ENCODE data around the gene AGRN. TPM values are rescaled to one million over a fixed set of nuclear protein-coding genes. Genes with fewer than 3 reads are reported as not detected.
A peak's percentile ranks its signal among the peaks of the same experiment; 100 is the strongest.
"Not testable (repeated sequence)": the region's sequence is repeated elsewhere in the genome, so short reads cannot be mapped to it uniquely, and the experiment has no call there.

The AGRN gene
- total and polyA plus RNA-seq, 4 experiments from 2014 or later: 1.2 to 1.4 TPM; not detected in 2

DNA sequence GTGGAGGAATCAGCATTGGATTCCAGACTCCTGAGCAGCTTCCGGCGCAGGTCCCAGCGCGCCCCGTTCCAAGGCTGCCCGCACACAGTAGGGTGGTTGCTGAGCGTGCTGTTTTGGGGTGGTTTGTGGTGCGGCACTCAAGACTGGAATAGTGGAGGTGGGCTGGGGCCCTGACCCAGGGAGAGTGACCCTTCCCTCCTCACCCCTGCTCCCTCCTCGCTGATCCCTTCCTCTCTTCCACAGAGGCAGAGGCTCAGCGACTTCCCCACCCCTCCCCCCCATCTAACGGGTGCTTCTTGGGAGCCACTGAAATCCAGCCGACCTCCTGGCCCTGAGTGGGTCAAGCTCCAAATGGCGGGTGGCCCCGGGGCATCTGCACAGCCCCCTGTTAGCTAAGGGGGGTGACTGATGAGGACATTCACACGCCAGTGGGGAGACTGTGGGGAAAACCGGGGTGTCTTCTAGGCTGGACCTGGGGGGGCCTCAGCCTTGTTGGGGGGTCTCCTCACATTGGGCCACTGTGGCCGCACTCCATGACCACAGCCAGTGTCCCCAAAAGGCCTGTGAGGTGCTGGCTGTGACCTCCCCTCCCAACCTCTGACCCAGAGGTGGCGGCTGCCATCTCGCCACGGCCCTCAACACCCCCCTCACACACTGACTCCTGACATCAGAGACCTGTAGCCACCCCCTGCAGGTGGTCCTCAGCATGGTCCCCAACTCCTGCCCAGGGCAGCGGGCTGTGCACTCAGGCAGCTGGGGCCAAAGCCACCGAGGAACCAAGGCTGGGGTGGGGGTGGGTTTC, 16.1 kb upstream of the AGRN start:
- Mint-ChIP-seq H3K27me3 (peaks cover 27 to 32% of the 10 kb centered on the region in 2 donors), H3K27ac (peak overlapping the region in 1 of 7 donors; percentile 81), H3K36me3 (no peaks in the 10 kb centered on the region), H3K4me1 (peaks cover 8 to 17% (median 10%) of the 10 kb centered on the region in 4 donors), H3K4me3 (no peak overlapping the region), H3K9me3 (no peaks in the 10 kb centered on the region)
- peaks cover 37% of the 10 kb centered on the region for H3K27me3 ChIP-seq (ENCODE audit: insufficient read depth, low read length)
- H3K4me1 ChIP-seq (ENCODE audit: insufficient read depth, low read length): peaks cover 32% of the 10 kb centered on the region
- no peaks in the 10 kb centered on the region for H3K36me3 ChIP-seq (ENCODE audit: insufficient read depth, low read length)
- H3K9me3 ChIP-seq (ENCODE audit: control insufficient read depth in 1 of 2, low read length in 2 of 2): no peaks in the 10 kb centered on the region
- intact Hi-C loops (cut with micrococcal nuclease): no loop called here
- CTCF ChIA-PET (ENCODE audit: partially characterized antibody): interaction anchor here (3.5 to 4.5 kb wide), 2 partner anchors 10 to 11 kb away, joined by 19 to 35 read pairs; partner anchors contain the start of gene ISG15
- no peak overlapping the region for H3K27ac ChIP-seq (ENCODE audit: low read depth, low read length)
- DNase-seq: no peak
- POLR2A ChIA-PET (ENCODE audit: partially characterized antibody): interaction anchor here (1.5 kb wide), 1 partner anchor 10 kb away, joined by 7 read pairs; the partner anchor contains the start of gene ISG15
- H3K4me3 ChIP-seq (ENCODE audit: low read length in 2 of 2): no peak overlapping the region

DNA sequence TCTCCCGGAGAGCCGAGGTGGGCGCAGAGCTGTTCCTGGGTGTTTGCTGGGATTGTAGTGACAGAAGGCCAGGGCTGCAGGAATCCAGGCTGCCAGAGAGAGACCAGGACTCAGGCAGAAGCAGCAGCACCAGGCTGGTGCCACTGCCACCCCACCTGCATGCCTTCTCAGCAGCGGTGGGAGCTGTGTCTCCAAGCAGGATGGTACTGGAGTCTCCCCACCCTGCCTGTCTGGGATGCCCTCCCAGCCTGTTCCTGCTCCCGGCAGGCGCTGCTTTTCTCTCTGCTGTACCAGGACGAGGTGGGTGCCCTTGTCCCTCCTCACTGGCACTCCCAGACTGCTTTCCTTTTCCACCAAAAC, 15.5 kb upstream of the AGRN start:
- POLR2A ChIA-PET (ENCODE audit: partially characterized antibody): interaction anchor here (1.5 kb wide), 1 partner anchor 9 kb away, joined by 7 read pairs; the partner anchor contains the start of gene ISG15
- H3K9me3 ChIP-seq (ENCODE audit: control insufficient read depth in 1 of 2, low read length in 2 of 2): no peaks in the 10 kb centered on the region
- peaks cover 37% of the 10 kb centered on the region for H3K27me3 ChIP-seq (ENCODE audit: insufficient read depth, low read length)
- H3K27me3 Mint-ChIP-seq: peaks cover 27 to 36% of the 10 kb centered on the region in 2 donors
- H3K27ac Mint-ChIP-seq: peak overlapping the region in 1 of 7 donors; percentile 71
- H3K36me3 Mint-ChIP-seq: no peaks in the 10 kb centered on the region
- H3K4me1 Mint-ChIP-seq: peaks cover 11 to 17% (median 12%) of the 10 kb centered on the region in 4 donors
- H3K9me3 Mint-ChIP-seq: no peaks in the 10 kb centered on the region
- H3K4me3 ChIP-seq (ENCODE audit: low read length in 2 of 2): no peak overlapping the region
- H3K27ac ChIP-seq (ENCODE audit: low read depth, low read length): no peak overlapping the region
- no peaks in the 10 kb centered on the region for H3K36me3 ChIP-seq (ENCODE audit: insufficient read depth, low read length)
- H3K4me1 ChIP-seq (ENCODE audit: insufficient read depth, low read length): peaks cover 30% of the 10 kb centered on the region
- DNase-seq: no peak
- intact Hi-C loops (cut with micrococcal nuclease): no loop called here
- CTCF ChIA-PET (ENCODE audit: partially characterized antibody): interaction anchor here (0.9 to 4.5 kb wide), 3 partner anchors 9 to 12 kb away, joined by 3 to 35 read pairs (median 19); partner anchors contain the start of gene ISG15
- H3K4me3 Mint-ChIP-seq: peak overlapping the region in 3 of 8 donors; percentile 13 to 69 (median 41)

DNA sequence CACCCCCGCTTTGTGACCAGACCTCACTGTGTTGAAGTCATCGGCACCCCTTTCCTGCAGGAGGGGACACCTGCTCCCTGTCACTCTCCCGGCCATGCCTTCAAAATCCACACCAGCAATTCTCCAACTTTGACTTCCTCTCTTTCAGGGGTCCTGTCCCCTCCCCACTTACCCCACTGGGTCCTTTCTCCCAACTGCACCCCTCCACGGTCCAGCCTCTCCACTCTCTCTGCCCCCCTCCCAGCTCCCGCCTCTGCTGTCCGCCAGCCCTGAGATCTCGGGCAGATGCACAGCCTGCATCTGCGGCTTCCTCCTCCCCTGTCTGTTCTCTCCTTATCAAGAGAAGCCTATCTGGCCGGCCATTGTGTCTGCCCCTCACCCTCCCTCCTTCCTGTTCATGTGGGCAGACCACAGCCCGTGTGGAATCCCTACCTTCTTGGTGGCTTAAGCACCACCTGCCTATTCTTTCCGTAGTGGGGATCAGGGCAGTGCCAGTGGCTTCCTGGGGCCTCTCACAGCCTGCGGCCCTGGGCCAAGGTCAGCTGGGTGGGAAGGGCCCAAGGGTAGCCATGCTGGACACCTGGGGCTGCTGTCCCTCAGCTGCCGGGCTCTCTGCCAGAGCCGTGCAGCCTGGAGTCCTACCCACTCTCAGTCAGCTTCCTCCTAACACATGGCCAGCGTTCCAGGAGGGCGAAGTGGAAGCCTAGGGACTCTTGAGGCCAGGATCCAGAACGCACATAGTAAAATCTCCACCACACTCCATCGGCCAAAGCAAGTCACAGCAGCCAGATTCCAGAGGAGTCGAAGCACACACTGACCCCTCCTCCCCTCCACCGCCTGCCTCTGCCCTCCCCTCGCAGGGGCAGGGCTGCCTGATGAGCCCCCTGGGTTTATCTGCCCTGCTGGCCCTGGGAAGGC, 14.9 kb upstream of the AGRN start:
- POLR2A ChIA-PET (ENCODE audit: partially characterized antibody): interaction anchor here (1.1 to 1.5 kb wide), 2 partner anchors 8 to 14 kb away, joined by 3 to 7 read pairs; partner anchors contain the start of gene ISG15
- peak overlapping the region in 4 of 8 donors; percentile 13 to 69 (median 43) for H3K4me3 Mint-ChIP-seq
- peaks cover 27 to 36% of the 10 kb centered on the region in 2 donors for H3K27me3 Mint-ChIP-seq

DNA sequence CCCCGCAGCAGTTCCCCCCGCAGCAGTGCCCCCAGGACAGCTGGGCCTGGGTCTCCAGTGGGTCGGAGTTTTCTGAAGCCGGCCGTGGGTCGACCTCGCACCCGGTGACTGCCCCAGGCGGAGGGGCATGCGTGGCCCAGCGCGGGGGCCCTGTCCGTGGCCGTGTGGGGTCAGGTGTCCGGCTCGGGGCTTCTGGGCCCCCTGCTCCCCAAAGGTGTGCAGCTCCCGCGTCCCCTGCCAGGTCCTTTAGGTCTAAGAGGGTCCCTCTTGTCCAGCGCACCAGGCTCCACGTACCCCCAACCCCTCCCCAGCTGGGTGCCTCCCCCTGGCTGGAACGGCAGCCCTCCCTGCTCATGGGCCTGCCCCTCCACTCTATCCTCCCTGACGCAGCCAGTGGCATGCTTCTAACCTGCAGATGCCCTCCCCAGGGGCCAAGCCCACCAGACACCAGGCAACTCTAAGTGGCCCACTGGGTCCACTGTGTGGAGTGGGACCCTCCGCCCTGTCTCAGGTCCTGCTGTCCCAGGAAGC, 14.1 kb upstream of the AGRN start:
- H3K36me3 Mint-ChIP-seq: no peaks in the 10 kb centered on the region
- no peak for DNase-seq
- peak overlapping the region in 1 of 8 donors; percentile 39 for H3K4me3 Mint-ChIP-seq
- H3K27ac Mint-ChIP-seq: no peak overlapping the region
- Histone ChIP-seq H3K27me3 (ENCODE audit: insufficient read depth, low read length) (peaks cover 35% of the 10 kb centered on the region), H3K9me3 (ENCODE audit: control insufficient read depth in 1 of 2, low read length in 2 of 2) (no peaks in the 10 kb centered on the region), H3K4me3 (ENCODE audit: low read length in 2 of 2) (no peak overlapping the region), H3K4me1 (ENCODE audit: insufficient read depth, low read length) (peaks cover 21% of the 10 kb centered on the region), H3K27ac (ENCODE audit: low read depth, low read length) (no peak overlapping the region), H3K36me3 (ENCODE audit: insufficient read depth, low read length) (no peaks in the 10 kb centered on the region)
- H3K9me3 Mint-ChIP-seq: no peaks in the 10 kb centered on the region
- POLR2A ChIA-PET (ENCODE audit: partially characterized antibody): interaction anchor here (1.1 to 1.5 kb wide), 2 partner anchors 8 to 15 kb away, joined by 3 to 7 read pairs; partner anchors contain the start of gene ISG15
- CTCF ChIA-PET (ENCODE audit: partially characterized antibody): no interaction called here
- peaks cover 23 to 33% of the 10 kb centered on the region in 2 donors for H3K27me3 Mint-ChIP-seq
- peaks cover 9 to 14% (median 12%) of the 10 kb centered on the region in 4 donors for H3K4me1 Mint-ChIP-seq
- intact Hi-C loops (cut with micrococcal nuclease): no loop called here

More for the DNA sequence above, 14.9 kb upstream of the AGRN start:
- peaks cover 11 to 17% (median 12%) of the 10 kb centered on the region in 4 donors for H3K4me1 Mint-ChIP-seq
- intact Hi-C loops (cut with micrococcal nuclease): no loop called here
- no peak overlapping the region for H3K4me3 ChIP-seq (ENCODE audit: low read length in 2 of 2)
- CTCF ChIA-PET (ENCODE audit: partially characterized antibody): interaction anchor here (0.9 to 4.5 kb wide), 2 partner anchors 9 to 10 kb away, joined by 3 to 35 read pairs; partner anchors contain the start of gene ISG15
- H3K36me3 Mint-ChIP-seq: no peaks in the 10 kb centered on the region
- peak overlapping the region in 2 of 7 donors; percentile 46 to 71 for H3K27ac Mint-ChIP-seq
- H3K27ac ChIP-seq (ENCODE audit: low read depth, low read length): no peak overlapping the region
- no peak for DNase-seq
- no peaks in the 10 kb centered on the region for H3K36me3 ChIP-seq (ENCODE audit: insufficient read depth, low read length)
- no peaks in the 10 kb centered on the region for H3K9me3 Mint-ChIP-seq
- H3K9me3 ChIP-seq (ENCODE audit: control insufficient read depth in 1 of 2, low read length in 2 of 2): no peaks in the 10 kb centered on the region
- peaks cover 28% of the 10 kb centered on the region for H3K4me1 ChIP-seq (ENCODE audit: insufficient read depth, low read length)
- peaks cover 37% of the 10 kb centered on the region for H3K27me3 ChIP-seq (ENCODE audit: insufficient read depth, low read length)

DNA sequence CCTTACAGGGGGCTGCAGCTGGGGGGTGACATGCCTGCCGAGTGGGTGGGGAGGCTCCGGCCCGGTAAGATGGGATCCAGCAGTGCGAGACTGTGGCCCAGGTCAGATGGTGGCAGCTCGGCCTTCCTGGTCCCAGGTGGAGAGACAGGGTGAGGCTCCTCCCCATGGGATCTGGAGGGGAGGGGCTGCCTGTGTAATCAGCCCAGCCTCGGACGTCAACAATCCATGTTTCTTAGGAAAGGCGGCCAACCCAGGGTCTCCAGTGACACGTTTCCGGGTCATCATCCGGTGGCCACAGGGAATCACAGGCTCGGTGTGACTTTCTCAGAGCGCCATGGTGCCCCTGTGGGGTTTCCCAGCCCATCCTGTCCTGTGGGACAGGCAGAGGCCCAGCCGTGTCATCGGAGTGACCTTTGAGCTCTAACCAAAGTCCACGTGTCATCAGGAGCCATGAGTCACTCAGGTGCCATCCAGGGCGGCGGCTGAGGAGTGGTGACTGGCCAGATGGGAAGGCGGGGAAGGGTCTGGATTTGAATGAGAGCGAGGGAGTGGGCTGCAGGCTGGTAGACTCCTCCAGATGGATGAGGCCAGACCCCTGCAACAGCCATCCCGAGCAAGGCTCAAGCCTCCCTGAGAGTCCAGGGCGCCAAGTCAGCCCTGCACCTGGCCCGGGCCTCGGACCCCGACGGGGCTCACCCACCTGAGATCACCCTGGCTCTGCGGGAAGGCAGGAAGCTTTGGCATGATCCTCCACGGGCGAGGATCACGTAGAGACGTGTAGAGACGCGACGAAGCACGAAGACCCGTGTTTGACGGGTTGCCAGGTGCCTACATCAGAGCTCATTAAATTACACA, 13.4 kb upstream of the AGRN start:
- peak overlapping the region in 1 of 8 donors; percentile 39 for H3K4me3 Mint-ChIP-seq
- peaks cover 28% of the 10 kb centered on the region for H3K27me3 ChIP-seq (ENCODE audit: insufficient read depth, low read length)
- no peaks in the 10 kb centered on the region for H3K36me3 Mint-ChIP-seq
- H3K27me3 Mint-ChIP-seq: peaks cover 23 to 31% of the 10 kb centered on the region in 2 donors
- ChIA-PET POLR2A (ENCODE audit: partially characterized antibody) (interaction anchor here (1.1 kb wide), 1 partner anchor 16 kb away, joined by 3 read pairs; no protein-coding TSS in a partner anchor), CTCF (ENCODE audit: partially characterized antibody) (interaction anchor here (1.2 to 1.3 kb wide), 2 partner anchors 12 to 57 kb away, joined by 3 read pairs; no protein-coding TSS in a partner anchor)
- H3K4me1 Mint-ChIP-seq: peaks cover 9 to 14% (median 10%) of the 10 kb centered on the region in 4 donors
- no peaks in the 10 kb centered on the region for H3K36me3 ChIP-seq (ENCODE audit: insufficient read depth, low read length)
- no peak overlapping the region for H3K27ac ChIP-seq (ENCODE audit: low read depth, low read length)
- DNase-seq: no peak
- no peaks in the 10 kb centered on the region for H3K9me3 Mint-ChIP-seq
- peaks cover 14% of the 10 kb centered on the region for H3K4me1 ChIP-seq (ENCODE audit: insufficient read depth, low read length)
- no peak overlapping the region for H3K4me3 ChIP-seq (ENCODE audit: low read length in 2 of 2)
- intact Hi-C loops (cut with micrococcal nuclease): no loop called here
- H3K9me3 ChIP-seq (ENCODE audit: control insufficient read depth in 1 of 2, low read length in 2 of 2): no peaks in the 10 kb centered on the region
- H3K27ac Mint-ChIP-seq: no peak overlapping the region

DNA sequence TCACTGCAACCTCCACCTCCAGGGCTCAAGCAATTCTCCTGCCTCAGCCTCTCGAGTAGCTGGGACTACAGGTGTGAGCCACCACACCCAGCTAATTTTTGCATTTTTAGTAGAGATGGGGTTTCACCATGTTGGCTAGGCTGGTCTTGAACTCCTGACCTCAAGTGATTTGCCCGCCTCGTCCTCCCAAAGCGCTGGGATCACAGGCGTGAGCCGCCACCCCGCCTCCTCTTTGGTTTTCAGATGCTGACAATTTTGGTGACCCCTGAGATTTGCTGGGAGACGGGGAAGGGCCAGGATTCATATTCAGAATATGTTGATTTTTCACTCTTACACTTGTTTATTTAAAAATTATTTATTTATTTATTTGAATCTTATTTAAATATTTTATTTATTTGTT, 9.8 kb upstream of the AGRN start:
- DNase-seq; H3K27ac ChIP-seq (ENCODE audit: low read depth, low read length); H3K9me3 ChIP-seq (ENCODE audit: control insufficient read depth in 1 of 2, low read length in 2 of 2); H3K4me3 ChIP-seq (ENCODE audit: low read length in 2 of 2); H3K9me3 Mint-ChIP-seq; POLR2A ChIA-PET (ENCODE audit: partially characterized antibody); intact Hi-C loops (cut with micrococcal nuclease); H3K27me3 ChIP-seq (ENCODE audit: insufficient read depth, low read length); H3K27ac Mint-ChIP-seq; H3K36me3 ChIP-seq (ENCODE audit: insufficient read depth, low read length); H3K36me3 Mint-ChIP-seq; H3K4me3 Mint-ChIP-seq: not testable (repeated sequence)
- Mint-ChIP-seq H3K27me3 (peaks cover 10 to 22% of the 10 kb centered on the region in 2 donors), H3K4me1 (peaks cover 14 to 29% (median 21%) of the 10 kb centered on the region in 4 donors)
- H3K4me1 ChIP-seq (ENCODE audit: insufficient read depth, low read length): peaks cover 19% of the 10 kb centered on the region
- CTCF ChIA-PET (ENCODE audit: partially characterized antibody): interaction anchor here (1.4 kb wide), 1 partner anchor 8 kb away, joined by 5 read pairs; no protein-coding TSS in a partner anchor
